Measurements from ENCODE around the gene ECSCR. TPM values are rescaled to one million over a fixed set of nuclear protein-coding genes. Genes with fewer than 3 reads are reported as not detected.
"Not testable (repeated sequence)": the region's sequence is repeated elsewhere in the genome, so short reads cannot be mapped to it uniquely, and the experiment has no call there.

The ECSCR gene
- total RNA-seq, 1 donor from 2014 or later = 565 TPM

- Mint-ChIP-seq H3K9me3 (ENCODE audit: unreplicated experiment) (no peaks in the 10 kb centered on the region), H3K36me3 (ENCODE audit: low read depth, unreplicated experiment) (peaks cover 34% of the 10 kb centered on the region), H3K27ac (ENCODE audit: unreplicated experiment) (no peak overlapping the region), H3K4me1 (ENCODE audit: unreplicated experiment) (peaks cover 6% of the 10 kb centered on the region), H3K27me3 (ENCODE audit: unreplicated experiment) (no peaks in the 10 kb centered on the region), H3K4me3 (ENCODE audit: unreplicated experiment) (no peak overlapping the region)
- DNase-seq (ENCODE audit: low spot score) = no peak
- TF ChIP-seq CTCF (IDR thresholded peaks at IDR 0.05; ENCODE audit: unreplicated experiment) = no peak
Measured at GRCh38 chr5:139410121-139410992, 52.2 kb downstream of the ECSCR start.

- not testable (repeated sequence) for H3K27ac Mint-ChIP-seq (ENCODE audit: unreplicated experiment); DNase-seq (ENCODE audit: low spot score)
Measured at GRCh38 chr5:139409116-139409515, 53.4 kb downstream of the ECSCR start.

GRCh38 chr5:139408191-139408590, 54.4 kb downstream of the ECSCR start:
- H3K27ac Mint-ChIP-seq (ENCODE audit: unreplicated experiment) = no peak overlapping the region
- no peak for DNase-seq (ENCODE audit: low spot score)
- peaks cover 17% of the 10 kb centered on the region for H3K4me1 Mint-ChIP-seq (ENCODE audit: unreplicated experiment)
- H3K4me3 Mint-ChIP-seq (ENCODE audit: unreplicated experiment) = no peak overlapping the region
- no peaks in the 10 kb centered on the region for H3K9me3 Mint-ChIP-seq (ENCODE audit: unreplicated experiment)
- no peak for TF ChIP-seq CTCF (IDR thresholded peaks at IDR 0.05; ENCODE audit: unreplicated experiment)
- H3K27me3 Mint-ChIP-seq (ENCODE audit: unreplicated experiment) = peaks cover 2% of the 10 kb centered on the region
- peaks cover 17% of the 10 kb centered on the region for H3K36me3 Mint-ChIP-seq (ENCODE audit: low read depth, unreplicated experiment)

More at GRCh38 chr5:139409116-139409515, 53.4 kb downstream of the ECSCR start:
- not testable (repeated sequence) for H3K27me3 Mint-ChIP-seq (ENCODE audit: unreplicated experiment); H3K9me3 Mint-ChIP-seq (ENCODE audit: unreplicated experiment); H3K4me3 Mint-ChIP-seq (ENCODE audit: unreplicated experiment)
- Mint-ChIP-seq H3K36me3 (ENCODE audit: low read depth, unreplicated experiment) (peaks cover 26% of the 10 kb centered on the region), H3K4me1 (ENCODE audit: unreplicated experiment) (peaks cover 12% of the 10 kb centered on the region)

- DNase-seq (ENCODE audit: low spot score) = no peak
- no peak for TF ChIP-seq CTCF (IDR thresholded peaks at IDR 0.05; ENCODE audit: unreplicated experiment)
- H3K4me3 Mint-ChIP-seq (ENCODE audit: unreplicated experiment) = no peak overlapping the region
- H3K27me3 Mint-ChIP-seq (ENCODE audit: unreplicated experiment) = peaks cover 6% of the 10 kb centered on the region
- H3K36me3 Mint-ChIP-seq (ENCODE audit: low read depth, unreplicated experiment) = peaks cover 11% of the 10 kb centered on the region
- H3K9me3 Mint-ChIP-seq (ENCODE audit: unreplicated experiment) = no peaks in the 10 kb centered on the region
- no peak overlapping the region for H3K27ac Mint-ChIP-seq (ENCODE audit: unreplicated experiment)
- H3K4me1 Mint-ChIP-seq (ENCODE audit: unreplicated experiment) = peaks cover 23% of the 10 kb centered on the region
Measured at GRCh38 chr5:139407517-139407916, 55.0 kb downstream of the ECSCR start.

- Mint-ChIP-seq H3K4me1 (ENCODE audit: unreplicated experiment) (peaks cover 23% of the 10 kb centered on the region), H3K27me3 (ENCODE audit: unreplicated experiment) (peaks cover 6% of the 10 kb centered on the region), H3K4me3 (ENCODE audit: unreplicated experiment) (no peak overlapping the region), H3K27ac (ENCODE audit: unreplicated experiment) (no peak overlapping the region), H3K9me3 (ENCODE audit: unreplicated experiment) (no peaks in the 10 kb centered on the region), H3K36me3 (ENCODE audit: low read depth, unreplicated experiment) (peaks cover 9% of the 10 kb centered on the region)
- no peak for DNase-seq (ENCODE audit: low spot score)
- no peak for TF ChIP-seq CTCF (IDR thresholded peaks at IDR 0.05; ENCODE audit: unreplicated experiment)
Measured at GRCh38 chr5:139406963-139407362, 55.6 kb downstream of the ECSCR start.

All from endothelial cell (in vitro differentiated cells).